HepG2 (cell line): ENCODE measurements around the gene KCNK7. TPM values are rescaled to one million over a fixed set of nuclear protein-coding genes. Genes with fewer than 3 reads are reported as not detected.

Experiments used
- CREM ChIP-seq, 2 experiments: sonication (generic) in 1 of 2; formaldehyde crosslinking in 1 of 2; IDR thresholded peaks; 2 replicates each; pipeline versions ENCODE4 v1.4.0 to v1.6.1; 2016 to 2020; ENCODE audit warnings: antibody characterized with exemption in 1 of 2, mild to moderate bottlenecking in 1 of 2, missing genetic modification reagents in 1 of 2
- DMAP1 ChIP-seq: IDR thresholded peaks from 2 replicates; pipeline ENCODE4 v1.6.1; 2016
- GFI1 ChIP-seq: sonication (generic); formaldehyde crosslinking; IDR thresholded peaks from 2 replicates; pipeline ENCODE4 v1.5.0; 2020; ENCODE audit warnings: missing genetic modification reagents, mild to moderate bottlenecking, borderline replicate concordance
- HNRNPUL1 ChIP-seq: fragments of 200-400 bp; formaldehyde crosslinking; IDR thresholded peaks from 2 replicates; pipeline ENCODE4 v1.6.1; 2017; ENCODE audit warnings: low read depth, mild to moderate bottlenecking, low read length, moderate library complexity
- MLXIP ChIP-seq: sonication (generic); formaldehyde crosslinking; IDR thresholded peaks from 2 replicates; pipeline ENCODE4 v1.9.0; 2021; ENCODE audit warnings: missing genetic modification reagents, borderline replicate concordance
- MYNN ChIP-seq: sonication (generic); formaldehyde crosslinking; IDR thresholded peaks from 2 replicates; pipeline ENCODE4 v1.4.0; 2020; ENCODE audit warnings: mild to moderate bottlenecking, low read depth, missing genetic modification reagents
- MZF1 ChIP-seq: sonication (generic); formaldehyde crosslinking; IDR thresholded peaks from 2 replicates; pipeline ENCODE4 v1.8.1; 2023; ENCODE audit warnings: mild to moderate bottlenecking, missing genetic modification reagents, borderline replicate concordance
- PAXIP1 ChIP-seq: sonication (generic); formaldehyde crosslinking; conservative IDR thresholded peaks from 2 replicates; pipeline ENCODE4 v1.4.0; 2020; ENCODE audit warnings: mild to moderate bottlenecking, missing genetic modification reagents, moderate library complexity
- TIGD3 ChIP-seq: sonication (generic); formaldehyde crosslinking; IDR thresholded peaks from 2 replicates; pipeline ENCODE4 v1.5.1; 2020; ENCODE audit warnings: mild to moderate bottlenecking, missing genetic modification reagents, borderline replicate concordance
- TMF1 ChIP-seq: sonication (generic); formaldehyde crosslinking; IDR thresholded peaks from 2 replicates; pipeline ENCODE4 v1.8.1; 2022; ENCODE audit warnings: low read depth, missing genetic modification reagents
- ZNF589 ChIP-seq: sonication (generic); formaldehyde crosslinking; conservative IDR thresholded peaks from 2 replicates; pipeline ENCODE4 v1.8.0; 2022; ENCODE audit warnings: mild to moderate bottlenecking, moderate library complexity, missing genetic modification reagents
- ZNF777 ChIP-seq: sonication (generic); formaldehyde crosslinking; IDR thresholded peaks from 2 replicates; pipeline ENCODE4 v1.4.0; 2020; ENCODE audit warnings: missing genetic modification reagents
- ZNF83 ChIP-seq: sonication (generic); formaldehyde crosslinking; IDR thresholded peaks from 2 replicates; pipeline ENCODE4 v1.4.0; 2020; ENCODE audit warnings: missing genetic modification reagents, mild to moderate bottlenecking, borderline replicate concordance
- polyA plus RNA-seq, 8 experiments: library from polyadenylated mRNA; depleted of rRNA in 3 of 8; stranded (reverse) in 7 of 8; unstranded in 1 of 8; fragments of >200 nt; fragmentation: Illumina TruSeq in 4 of 8; extraction: Trizol in 4 of 8; gene quantifications; 2 replicates each; pipeline versions ENCODE4 v1.2.1 to v1.2.3, GENCODE V29; 2011 to 2016; ENCODE audit warnings: low read depth in 4 of 8, missing spikeins in 1 of 8, mixed read lengths in 1 of 8; ENCODE audit not compliant: insufficient read depth in 1 of 8
- total RNA-seq, 5 experiments: library from RNA; depleted of rRNA; stranded (reverse); fragments of >200 nt; fragmentation: Illumina TruSeq; extraction: Trizol; gene quantifications; 2 replicates each; pipeline ENCODE4 v1.2.3, GENCODE V29; 2016; ENCODE audit warnings: low read depth in 1 of 5
- TF ChIP-seq, protein P1 (sequence below), 2 experiments: IDR thresholded peaks; 2 replicates each; pipeline ENCODE4 v1.6.1; 2011 to 2012; ENCODE audit warnings: low read length in 2 of 2, borderline replicate concordance in 1 of 2, low read depth in 1 of 2, mild to moderate bottlenecking in 1 of 2, moderate library complexity in 1 of 2
- TF ChIP-seq, protein P2 (sequence below): IDR thresholded peaks from 2 replicates; pipeline ENCODE4 v1.6.1; 2018; ENCODE audit warnings: missing genetic modification reagents

Gene KCNK7
- total and polyA plus RNA-seq, 2 of the 13 experiments (the other 11 are each of a cell fraction or from before 2014, with no cell fraction given) = 0.11 TPM; not detected in 1

DNA sequence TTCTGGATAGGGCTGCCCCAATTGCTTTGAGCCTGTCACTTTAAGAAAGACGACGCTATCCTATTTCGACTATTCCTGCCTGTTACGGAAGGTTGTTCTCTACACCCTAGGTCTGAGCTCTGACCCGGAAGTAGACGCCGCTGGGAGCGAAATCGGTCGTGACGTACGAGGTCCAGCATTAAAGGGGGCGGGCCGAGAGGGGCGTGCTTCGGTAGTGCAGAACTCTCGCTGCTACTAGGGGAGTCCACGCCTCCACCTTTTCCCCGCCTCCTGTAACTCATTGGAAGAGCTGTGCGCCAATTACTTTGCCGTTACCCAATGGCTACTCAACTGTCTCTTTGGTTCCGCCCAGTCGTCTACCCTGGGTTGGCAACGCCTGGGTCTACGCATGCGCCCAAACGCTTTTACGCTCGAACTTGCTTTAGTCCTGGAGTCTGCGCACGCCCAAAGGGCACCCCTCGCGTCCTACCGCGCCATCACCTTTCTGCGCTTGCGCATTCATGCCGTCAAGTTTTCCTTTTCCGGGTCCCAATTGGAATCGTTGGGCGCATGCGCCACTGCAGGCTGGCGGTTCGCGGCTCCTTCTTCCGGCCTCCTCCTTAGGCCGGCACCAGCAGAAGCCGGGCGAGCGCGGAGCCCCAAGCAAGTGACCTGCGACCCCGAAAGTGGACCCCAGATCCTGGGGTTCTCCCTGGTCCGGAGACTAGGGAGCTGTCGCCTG is 19.8 kb upstream of the KCNK7 start, which contains the start of gene PCNX3 (continued):
- TF ChIP-seq, protein P1, sequence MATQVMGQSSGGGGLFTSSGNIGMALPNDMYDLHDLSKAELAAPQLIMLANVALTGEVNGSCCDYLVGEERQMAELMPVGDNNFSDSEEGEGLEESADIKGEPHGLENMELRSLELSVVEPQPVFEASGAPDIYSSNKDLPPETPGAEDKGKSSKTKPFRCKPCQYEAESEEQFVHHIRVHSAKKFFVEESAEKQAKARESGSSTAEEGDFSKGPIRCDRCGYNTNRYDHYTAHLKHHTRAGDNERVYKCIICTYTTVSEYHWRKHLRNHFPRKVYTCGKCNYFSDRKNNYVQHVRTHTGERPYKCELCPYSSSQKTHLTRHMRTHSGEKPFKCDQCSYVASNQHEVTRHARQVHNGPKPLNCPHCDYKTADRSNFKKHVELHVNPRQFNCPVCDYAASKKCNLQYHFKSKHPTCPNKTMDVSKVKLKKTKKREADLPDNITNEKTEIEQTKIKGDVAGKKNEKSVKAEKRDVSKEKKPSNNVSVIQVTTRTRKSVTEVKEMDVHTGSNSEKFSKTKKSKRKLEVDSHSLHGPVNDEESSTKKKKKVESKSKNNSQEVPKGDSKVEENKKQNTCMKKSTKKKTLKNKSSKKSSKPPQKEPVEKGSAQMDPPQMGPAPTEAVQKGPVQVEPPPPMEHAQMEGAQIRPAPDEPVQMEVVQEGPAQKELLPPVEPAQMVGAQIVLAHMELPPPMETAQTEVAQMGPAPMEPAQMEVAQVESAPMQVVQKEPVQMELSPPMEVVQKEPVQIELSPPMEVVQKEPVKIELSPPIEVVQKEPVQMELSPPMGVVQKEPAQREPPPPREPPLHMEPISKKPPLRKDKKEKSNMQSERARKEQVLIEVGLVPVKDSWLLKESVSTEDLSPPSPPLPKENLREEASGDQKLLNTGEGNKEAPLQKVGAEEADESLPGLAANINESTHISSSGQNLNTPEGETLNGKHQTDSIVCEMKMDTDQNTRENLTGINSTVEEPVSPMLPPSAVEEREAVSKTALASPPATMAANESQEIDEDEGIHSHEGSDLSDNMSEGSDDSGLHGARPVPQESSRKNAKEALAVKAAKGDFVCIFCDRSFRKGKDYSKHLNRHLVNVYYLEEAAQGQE (IDR thresholded peaks at IDR 0.05; ENCODE audit: borderline replicate concordance in 1 of 2, low read depth in 1 of 2, low read length in 2 of 2) = peak in 1 of 2 experiments; percentile 32; a peak in 1 of 4 replicates
- TF ChIP-seq MLXIP (CRISPR knock-in tag) = no peak
- TF ChIP-seq PAXIP1 = peak; percentile 43
- no peak for TF ChIP-seq MYNN
- TF ChIP-seq DMAP1 (CRISPR knock-in tag) = 0 out of 2 replicates have a peak, but pooled peaks have one; percentile 53
- no peak for TF ChIP-seq ZNF589
- no peak for TF ChIP-seq TMF1 (CRISPR knock-in tag)
- no peak for TF ChIP-seq GFI1
- no peak for TF ChIP-seq HNRNPUL1
- TF ChIP-seq ZNF777 (CRISPR knock-in tag) = no peak
- no peak for TF ChIP-seq TIGD3 (CRISPR knock-in tag)
- TF ChIP-seq ZNF83 (CRISPR knock-in tag) = no peak
- TF ChIP-seq MZF1 (CRISPR knock-in tag) = no peak
- peak; percentile 97 for TF ChIP-seq CREM (IDR thresholded peaks at IDR 0.05)
- TF ChIP-seq CREM (CRISPR knock-in tag; IDR thresholded peaks at IDR 0.05) = no peak
- TF ChIP-seq, protein P2, sequence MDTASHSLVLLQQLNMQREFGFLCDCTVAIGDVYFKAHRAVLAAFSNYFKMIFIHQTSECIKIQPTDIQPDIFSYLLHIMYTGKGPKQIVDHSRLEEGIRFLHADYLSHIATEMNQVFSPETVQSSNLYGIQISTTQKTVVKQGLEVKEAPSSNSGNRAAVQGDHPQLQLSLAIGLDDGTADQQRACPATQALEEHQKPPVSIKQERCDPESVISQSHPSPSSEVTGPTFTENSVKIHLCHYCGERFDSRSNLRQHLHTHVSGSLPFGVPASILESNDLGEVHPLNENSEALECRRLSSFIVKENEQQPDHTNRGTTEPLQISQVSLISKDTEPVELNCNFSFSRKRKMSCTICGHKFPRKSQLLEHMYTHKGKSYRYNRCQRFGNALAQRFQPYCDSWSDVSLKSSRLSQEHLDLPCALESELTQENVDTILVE (CRISPR knock-in tag) = peak; percentile 95
